Germinal center (tissue), 1 donor: Measurements from ENCODE around the gene FGFRL1.

Source experiments
- DNase-seq: peaks from one replicate; pipeline ENCODE4 v3.0.0; 2012; ENCODE audit warnings: mixed read lengths, low spot score

Gene FGFRL1

DNA sequence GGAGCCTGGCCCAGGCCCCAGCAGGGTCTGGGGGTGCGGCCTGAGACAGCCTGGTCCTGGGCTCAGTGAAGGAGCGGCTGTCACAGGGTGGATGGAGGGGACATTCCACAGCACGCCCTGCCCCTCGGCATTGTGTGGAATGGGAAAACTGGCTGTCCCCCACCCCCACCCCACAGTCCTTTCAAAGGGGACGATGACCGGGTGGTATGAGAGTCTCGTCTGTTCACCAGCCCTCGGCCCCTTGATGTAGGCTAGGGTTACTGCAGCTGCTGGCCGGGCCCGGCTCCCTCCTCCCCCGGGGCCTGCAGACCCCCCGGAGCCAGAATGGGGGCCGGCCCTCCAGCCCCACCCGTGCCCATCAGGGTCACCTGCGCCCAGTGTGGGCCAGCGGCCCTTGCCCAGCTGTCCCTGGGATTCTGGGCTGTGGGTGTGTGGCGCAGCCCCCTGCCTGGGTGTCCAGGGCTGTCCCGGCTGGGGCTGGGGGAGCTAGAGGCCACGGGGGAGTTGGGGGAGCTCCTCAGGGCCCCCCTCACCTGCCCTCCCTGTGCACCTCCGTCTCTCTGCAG, 11.7 kb downstream of the FGFRL1 start:
- DNase-seq, result no peak

- DNase-seq, result no peak
Observed at GRCh38 chr4:1023895-1024740, 12.7 kb downstream of the FGFRL1 start.

DNA sequence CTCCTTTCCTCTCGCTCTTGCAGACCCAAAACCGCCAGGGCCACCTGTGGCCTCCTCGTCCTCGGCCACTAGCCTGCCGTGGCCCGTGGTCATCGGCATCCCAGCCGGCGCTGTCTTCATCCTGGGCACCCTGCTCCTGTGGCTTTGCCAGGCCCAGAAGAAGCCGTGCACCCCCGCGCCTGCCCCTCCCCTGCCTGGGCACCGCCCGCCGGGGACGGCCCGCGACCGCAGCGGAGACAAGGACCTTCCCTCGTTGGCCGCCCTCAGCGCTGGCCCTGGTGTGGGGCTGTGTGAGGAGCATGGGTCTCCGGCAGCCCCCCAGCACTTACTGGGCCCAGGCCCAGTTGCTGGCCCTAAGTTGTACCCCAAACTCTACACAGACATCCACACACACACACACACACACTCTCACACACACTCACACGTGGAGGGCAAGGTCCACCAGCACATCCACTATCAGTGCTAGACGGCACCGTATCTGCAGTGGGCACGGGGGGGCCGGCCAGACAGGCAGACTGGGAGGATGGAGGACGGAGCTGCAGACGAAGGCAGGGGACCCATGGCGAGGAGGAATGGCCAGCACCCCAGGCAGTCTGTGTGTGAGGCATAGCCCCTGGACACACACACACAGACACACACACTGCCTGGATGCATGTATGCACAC, 13.6 kb downstream of the FGFRL1 start:
- DNase-seq, result no peak

DNA sequence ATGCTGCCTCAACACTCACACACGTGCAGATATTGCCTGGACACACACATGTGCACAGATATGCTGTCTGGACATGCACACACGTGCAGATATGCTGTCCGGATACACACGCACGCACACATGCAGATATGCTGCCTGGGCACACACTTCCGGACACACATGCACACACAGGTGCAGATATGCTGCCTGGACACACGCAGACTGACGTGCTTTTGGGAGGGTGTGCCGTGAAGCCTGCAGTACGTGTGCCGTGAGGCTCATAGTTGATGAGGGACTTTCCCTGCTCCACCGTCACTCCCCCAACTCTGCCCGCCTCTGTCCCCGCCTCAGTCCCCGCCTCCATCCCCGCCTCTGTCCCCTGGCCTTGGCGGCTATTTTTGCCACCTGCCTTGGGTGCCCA, 14.7 kb downstream of the FGFRL1 start:
- DNase-seq, result peak; percentile 83

- no peak for DNase-seq
Observed at GRCh38 chr4:1027219-1027914, 15.9 kb downstream of the FGFRL1 start.

GRCh38 chr4:1027915-1028238, 16.5 kb downstream of the FGFRL1 start:
- no peak for DNase-seq

DNA sequence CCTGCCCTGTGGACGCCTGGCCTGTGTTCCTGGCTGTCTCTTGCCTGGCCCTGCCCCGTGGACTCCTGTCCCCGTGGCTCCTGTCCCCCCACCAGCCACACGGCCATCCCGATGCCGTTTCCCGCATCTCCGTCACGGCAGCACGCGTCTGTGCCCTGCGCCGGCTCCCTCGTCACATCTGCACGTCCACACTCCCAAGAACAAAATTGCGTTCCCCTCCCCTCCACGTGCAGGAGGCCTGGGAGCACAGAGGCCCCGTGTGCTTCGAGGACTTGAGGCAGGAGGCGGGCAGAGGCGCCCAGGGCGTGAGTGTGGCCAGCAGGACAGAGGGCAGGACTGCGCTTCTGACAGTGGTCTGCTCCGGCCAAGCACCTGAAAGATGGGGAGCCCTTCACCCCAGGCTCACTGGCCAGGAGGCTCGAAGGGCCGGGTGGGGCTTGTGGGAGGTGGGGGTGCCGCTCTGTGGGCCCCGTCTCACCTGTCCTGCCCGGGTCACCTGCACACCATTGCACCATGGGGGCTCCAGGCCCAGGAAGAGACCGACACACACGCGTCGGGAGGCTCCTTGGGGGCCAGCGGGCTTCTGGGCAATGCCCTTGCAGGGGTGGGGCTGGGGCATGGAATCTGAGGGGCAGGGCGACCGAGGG, 17.3 kb downstream of the FGFRL1 start:
- DNase-seq, result no peak

GRCh38 chr4:1029529-1029928, 18.1 kb downstream of the FGFRL1 start:
- DNase-seq, result no peak

DNA sequence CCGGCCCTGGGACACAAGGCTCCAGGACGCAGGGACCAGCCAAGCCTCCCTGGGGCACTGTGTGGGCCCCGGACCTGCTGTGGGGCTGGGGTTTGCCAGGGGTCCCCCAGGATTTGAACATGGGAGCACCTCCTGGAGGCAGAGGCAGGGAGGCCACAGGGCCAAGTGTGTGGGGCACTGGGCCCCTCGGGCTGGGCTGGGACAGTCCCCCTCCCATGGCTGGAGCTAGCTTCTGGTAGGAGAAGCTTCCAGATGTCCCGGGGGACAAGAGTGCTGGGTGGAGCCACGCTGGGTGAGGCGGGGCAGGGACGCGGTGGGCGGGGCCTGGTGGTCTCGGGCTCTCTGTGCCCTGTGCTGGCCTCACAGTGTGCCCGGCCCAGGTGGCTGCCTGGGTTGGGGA, 18.6 kb downstream of the FGFRL1 start:
- no peak for DNase-seq

- no peak for DNase-seq
Observed at GRCh38 chr4:1030559-1030958, 19.1 kb downstream of the FGFRL1 start.

DNA sequence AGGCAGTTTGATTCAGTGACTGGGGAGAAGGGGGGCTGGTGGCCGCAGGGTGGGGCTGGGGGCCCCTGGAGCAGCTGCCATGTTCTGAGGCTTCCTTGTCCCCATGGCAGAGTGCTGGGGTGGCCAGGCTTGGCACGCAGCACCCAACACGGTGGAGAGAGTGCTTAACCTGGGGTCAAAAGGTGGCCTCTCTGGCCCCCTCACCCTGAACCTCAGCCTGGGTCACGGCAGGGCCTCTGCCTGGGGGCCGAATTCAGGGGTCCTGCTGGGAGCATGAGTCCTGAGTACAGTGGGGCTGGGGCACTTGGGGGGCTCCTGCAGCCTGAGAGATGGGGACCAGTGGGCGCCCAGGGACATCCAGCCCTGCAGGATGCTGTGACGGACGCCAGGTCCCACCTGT, 19.9 kb downstream of the FGFRL1 start:
- DNase-seq, result no peak

DNA sequence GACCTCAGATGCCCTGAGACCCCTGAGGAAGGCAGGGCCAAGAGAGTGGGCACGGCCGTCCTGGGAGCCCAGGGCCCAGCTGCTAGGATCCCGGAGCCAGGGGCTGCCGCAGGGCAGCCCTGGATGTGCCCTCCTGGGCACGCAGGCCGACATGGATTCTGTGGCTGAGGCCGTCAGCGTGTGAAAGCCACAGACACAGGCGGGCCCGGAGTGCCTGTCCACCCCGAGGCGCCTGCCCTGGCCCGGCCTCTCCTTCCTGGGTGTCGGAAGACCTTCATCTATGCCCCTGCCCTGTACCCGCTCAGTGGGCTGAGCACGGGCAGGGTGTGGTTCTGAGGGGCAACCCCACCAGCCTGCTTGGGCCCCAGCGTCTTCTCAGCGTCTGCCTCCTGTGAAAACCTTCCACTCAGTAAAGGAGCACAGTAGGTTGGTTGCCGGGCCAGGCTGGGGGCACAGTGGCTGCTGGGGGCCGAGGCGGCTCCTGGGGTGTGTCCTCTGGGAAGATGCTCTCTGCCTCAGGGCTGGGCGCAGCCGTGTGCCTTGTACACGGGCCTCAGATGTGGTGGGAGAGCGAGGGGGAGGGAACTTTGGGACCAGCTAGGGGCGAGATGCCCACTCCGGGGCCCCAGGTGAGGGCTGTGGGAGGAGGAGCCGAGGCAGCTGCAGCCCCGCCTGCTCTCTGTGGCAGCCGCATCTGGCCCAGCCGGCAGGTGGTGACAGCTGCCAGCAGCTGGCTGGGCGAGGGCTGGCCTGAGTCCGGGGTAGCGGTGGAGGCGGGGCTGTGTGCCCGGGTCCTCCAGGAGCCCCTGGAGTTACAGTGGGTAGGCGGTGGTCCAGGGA, 20.8 kb downstream of the FGFRL1 start:
- peak; percentile 48 for DNase-seq

- DNase-seq, result no peak
Observed at GRCh38 chr4:1032861-1033260, 21.4 kb downstream of the FGFRL1 start.

- no peak for DNase-seq
Observed at GRCh38 chr4:1033840-1034551, 22.6 kb downstream of the FGFRL1 start.

GRCh38 chr4:1035510-1035909, 24.1 kb downstream of the FGFRL1 start:
- DNase-seq, result no peak

GRCh38 chr4:1036095-1036494, 24.7 kb downstream of the FGFRL1 start:
- no peak for DNase-seq

- DNase-seq, result no peak
Observed at GRCh38 chr4:1036976-1037810, 25.8 kb downstream of the FGFRL1 start.

DNA sequence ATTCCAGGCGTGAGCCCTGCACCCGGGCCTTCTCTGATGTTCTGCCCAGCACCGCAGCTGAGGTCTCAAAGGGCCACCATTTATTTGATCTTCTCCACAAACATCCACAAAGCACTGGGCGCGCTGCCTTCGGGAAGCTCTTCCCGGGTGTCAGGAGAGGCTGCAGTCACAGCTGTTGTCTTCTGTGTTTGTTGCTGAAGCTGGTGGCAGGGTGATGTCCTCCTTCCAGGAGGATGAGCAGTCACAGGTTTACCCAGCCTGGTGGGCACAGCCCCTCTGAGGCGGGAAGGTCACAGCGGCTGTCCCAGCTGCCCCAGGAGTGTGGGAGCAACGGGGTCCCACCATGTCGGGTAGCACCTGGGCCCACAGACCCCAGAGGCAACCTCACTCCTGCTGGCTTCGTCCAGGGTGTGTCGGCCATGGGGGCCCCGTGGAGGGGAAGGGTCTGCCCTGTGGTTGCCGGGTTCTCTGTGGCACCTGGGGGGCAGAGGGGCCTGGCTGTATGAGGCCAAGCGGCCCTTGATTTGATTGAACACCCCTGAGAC, 27.6 kb downstream of the FGFRL1 start:
- no peak for DNase-seq
